ENCODE results near the gene OR2Z1.
"Not testable (repeated sequence)": the region's sequence is repeated elsewhere in the genome, so short reads cannot be mapped to it uniquely, and the experiment has no call there.

DNA sequence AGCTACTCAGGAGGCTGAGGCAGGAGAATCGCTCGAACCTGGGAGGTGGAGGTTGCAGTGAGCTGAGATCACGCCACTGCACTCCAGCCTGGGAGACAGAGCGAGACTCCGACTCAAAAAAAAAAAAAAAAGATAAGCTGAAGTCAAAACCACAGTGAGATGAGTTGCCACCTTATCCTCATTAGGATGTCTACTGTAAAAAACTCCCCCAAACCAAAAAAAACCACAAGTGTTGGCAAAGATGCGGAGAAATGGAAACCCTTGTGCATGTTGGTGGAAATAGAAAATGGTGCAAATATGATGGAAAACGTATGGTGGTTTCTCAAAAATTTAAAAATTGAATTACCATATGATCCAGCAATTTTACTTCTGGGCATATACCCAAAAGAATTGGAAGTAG, 11.1 kb upstream of the OR2Z1 start:
- TF ChIP-seq, protein P1, sequence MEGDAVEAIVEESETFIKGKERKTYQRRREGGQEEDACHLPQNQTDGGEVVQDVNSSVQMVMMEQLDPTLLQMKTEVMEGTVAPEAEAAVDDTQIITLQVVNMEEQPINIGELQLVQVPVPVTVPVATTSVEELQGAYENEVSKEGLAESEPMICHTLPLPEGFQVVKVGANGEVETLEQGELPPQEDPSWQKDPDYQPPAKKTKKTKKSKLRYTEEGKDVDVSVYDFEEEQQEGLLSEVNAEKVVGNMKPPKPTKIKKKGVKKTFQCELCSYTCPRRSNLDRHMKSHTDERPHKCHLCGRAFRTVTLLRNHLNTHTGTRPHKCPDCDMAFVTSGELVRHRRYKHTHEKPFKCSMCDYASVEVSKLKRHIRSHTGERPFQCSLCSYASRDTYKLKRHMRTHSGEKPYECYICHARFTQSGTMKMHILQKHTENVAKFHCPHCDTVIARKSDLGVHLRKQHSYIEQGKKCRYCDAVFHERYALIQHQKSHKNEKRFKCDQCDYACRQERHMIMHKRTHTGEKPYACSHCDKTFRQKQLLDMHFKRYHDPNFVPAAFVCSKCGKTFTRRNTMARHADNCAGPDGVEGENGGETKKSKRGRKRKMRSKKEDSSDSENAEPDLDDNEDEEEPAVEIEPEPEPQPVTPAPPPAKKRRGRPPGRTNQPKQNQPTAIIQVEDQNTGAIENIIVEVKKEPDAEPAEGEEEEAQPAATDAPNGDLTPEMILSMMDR (IDR thresholded peaks at IDR 0.05), result not testable (repeated sequence)
- not testable (repeated sequence) for TF ChIP-seq SIN3A (IDR thresholded peaks at IDR 0.05; ENCODE audit: borderline replicate concordance, insufficient read depth, low read depth, low read length)
